HepG2 (cell line): ENCODE data around the gene FGFR4. TPM values are rescaled to one million over a fixed set of nuclear protein-coding genes. Genes with fewer than 3 reads are reported as not detected.

ENCODE experiments used
- CREB3 ChIP-seq: sonication (generic); formaldehyde crosslinking; IDR thresholded peaks from 2 replicates; pipeline ENCODE4 v1.5.0; 2020; ENCODE audit warnings: missing genetic modification reagents
- GZF1 ChIP-seq: sonication (generic); formaldehyde crosslinking; IDR thresholded peaks from 2 replicates; pipeline ENCODE4 v1.5.1; 2020; ENCODE audit warnings: mild to moderate bottlenecking, missing genetic modification reagents
- MED8 ChIP-seq: sonication (generic); formaldehyde crosslinking; IDR thresholded peaks from 2 replicates; pipeline ENCODE4 v1.8.1; 2023; ENCODE audit warnings: mild to moderate bottlenecking, missing genetic modification reagents; ENCODE audit not compliant: insufficient replicate concordance
- MZF1 ChIP-seq: sonication (generic); formaldehyde crosslinking; IDR thresholded peaks from 2 replicates; pipeline ENCODE4 v1.8.1; 2023; ENCODE audit warnings: mild to moderate bottlenecking, missing genetic modification reagents, borderline replicate concordance
- PHF8 ChIP-seq: sonication (generic); formaldehyde crosslinking; IDR thresholded peaks from 2 replicates; pipeline ENCODE4 v1.5.0; 2020; ENCODE audit warnings: missing genetic modification reagents
- POGZ ChIP-seq: sonication (generic); formaldehyde crosslinking; IDR thresholded peaks from 2 replicates; pipeline ENCODE4 v1.4.0; 2020; ENCODE audit warnings: mild to moderate bottlenecking, missing genetic modification reagents
- RXRB ChIP-seq: IDR thresholded peaks from 2 replicates; pipeline ENCODE4 v1.6.1; 2016; ENCODE audit warnings: borderline replicate concordance, missing genetic modification reagents, missing compliant biosample characterization
- SAP130 ChIP-seq: IDR thresholded peaks from 2 replicates; pipeline ENCODE4 v1.6.1; 2016; ENCODE audit warnings: low read depth
- ZBTB21 ChIP-seq: sonication (generic); formaldehyde crosslinking; IDR thresholded peaks from 2 replicates; pipeline ENCODE4 v1.4.0; 2020; ENCODE audit warnings: missing genetic modification reagents
- ZBTB25 ChIP-seq: IDR thresholded peaks from 2 replicates; pipeline ENCODE4 v1.6.1; 2018; ENCODE audit warnings: missing genetic modification reagents
- ZFAT ChIP-seq: sonication (generic); formaldehyde crosslinking; conservative IDR thresholded peaks from 2 replicates; pipeline ENCODE4 v1.8.1; 2023; ENCODE audit warnings: missing genetic modification reagents, inconsistent platforms
- ZFX ChIP-seq: sonication (generic); formaldehyde crosslinking; IDR thresholded peaks from 2 replicates; pipeline ENCODE4 v1.4.0; 2020; ENCODE audit warnings: mild to moderate bottlenecking, low read depth, missing genetic modification reagents, moderate library complexity
- ZFY ChIP-seq: sonication (generic); formaldehyde crosslinking; IDR thresholded peaks from 2 replicates; pipeline ENCODE4 v1.4.0; 2020; ENCODE audit warnings: missing genetic modification reagents
- ZFYVE20 ChIP-seq: sonication (generic); formaldehyde crosslinking; IDR thresholded peaks from 2 replicates; pipeline ENCODE4 v1.8.0; 2023; ENCODE audit warnings: low read depth, mild to moderate bottlenecking, moderate library complexity, missing genetic modification reagents, borderline replicate concordance
- ZMAT3 ChIP-seq: sonication (generic); formaldehyde crosslinking; conservative IDR thresholded peaks from 2 replicates; pipeline ENCODE4 v1.7.0; 2021; ENCODE audit warnings: missing genetic modification reagents
- ZNF160 ChIP-seq: sonication (generic); formaldehyde crosslinking; IDR thresholded peaks from 2 replicates; pipeline ENCODE4 v1.8.0; 2022; ENCODE audit warnings: mild to moderate bottlenecking, inconsistent platforms, missing genetic modification reagents
- ZNF282 ChIP-seq: fragments of 450-650 bp; IDR thresholded peaks from 2 replicates; pipeline ENCODE4 v1.6.1; 2018; ENCODE audit not compliant: partially characterized antibody
- ZNF629 ChIP-seq: sonication (generic); formaldehyde crosslinking; conservative IDR thresholded peaks from 2 replicates; pipeline ENCODE4 v1.5.0; 2020; ENCODE audit warnings: missing genetic modification reagents
- ZNF646 ChIP-seq: sonication (generic); formaldehyde crosslinking; IDR thresholded peaks from 2 replicates; pipeline ENCODE4 v1.9.0; 2021; ENCODE audit warnings: mild to moderate bottlenecking, missing genetic modification reagents
- polyA plus RNA-seq, 8 experiments: library from polyadenylated mRNA; depleted of rRNA in 3 of 8; stranded (reverse) in 7 of 8; unstranded in 1 of 8; fragments of >200 nt; fragmentation: Illumina TruSeq in 4 of 8; extraction: Trizol in 4 of 8; gene quantifications; 2 replicates each; pipeline versions ENCODE4 v1.2.1 to v1.2.3, GENCODE V29; 2011 to 2016; ENCODE audit warnings: low read depth in 4 of 8, missing spikeins in 1 of 8, mixed read lengths in 1 of 8; ENCODE audit not compliant: insufficient read depth in 1 of 8
- total RNA-seq, 5 experiments: library from RNA; depleted of rRNA; stranded (reverse); fragments of >200 nt; fragmentation: Illumina TruSeq; extraction: Trizol; gene quantifications; 2 replicates each; pipeline ENCODE4 v1.2.3, GENCODE V29; 2016; ENCODE audit warnings: low read depth in 1 of 5
- TF ChIP-seq, protein P1 (sequence below): sonication (generic); formaldehyde crosslinking; IDR thresholded peaks from 2 replicates; pipeline ENCODE4 v1.8.1; 2023; ENCODE audit warnings: mild to moderate bottlenecking, moderate library complexity, missing genetic modification reagents

The FGFR4 gene
- total and polyA plus RNA-seq, 2 of the 13 experiments (the other 11 are each of a cell fraction or from before 2014, with no cell fraction given): 129 to 219 TPM

- no peak for TF ChIP-seq SAP130 (CRISPR knock-in tag)
- no peak for TF ChIP-seq ZMAT3 (CRISPR knock-in tag)
- no peak for TF ChIP-seq RXRB
- no peak for TF ChIP-seq ZNF646 (CRISPR knock-in tag)
- TF ChIP-seq CREB3 (CRISPR knock-in tag): no peak
- TF ChIP-seq PHF8 (CRISPR knock-in tag): peak; percentile 28; the same call in 1 of the 2 replicates
- no peak for TF ChIP-seq POGZ (CRISPR knock-in tag)
- TF ChIP-seq, protein P1, sequence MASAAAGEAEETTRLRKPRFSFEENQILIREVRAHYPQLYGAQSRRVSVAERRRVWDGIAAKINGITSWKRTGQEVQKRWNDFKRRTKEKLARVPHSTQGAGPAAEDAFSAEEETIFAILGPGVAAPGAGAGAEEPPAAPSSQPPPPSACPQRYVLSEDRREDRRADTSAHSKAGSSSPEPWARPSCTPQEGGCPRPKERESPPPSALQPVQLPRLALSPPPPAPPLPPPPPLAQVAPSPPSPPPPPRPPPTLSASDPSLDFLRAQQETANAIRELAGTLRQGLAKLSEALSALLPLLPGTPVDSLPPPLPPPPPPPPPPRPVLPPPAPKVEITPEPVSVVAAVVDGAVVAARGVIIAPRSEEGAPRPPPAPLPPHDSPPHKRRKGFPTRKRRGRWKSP: peak; percentile 99
- TF ChIP-seq MED8 (CRISPR knock-in tag): no peak
- TF ChIP-seq ZNF629: no peak
- no peak for TF ChIP-seq ZNF282
- no peak for TF ChIP-seq ZFAT (CRISPR knock-in tag)
- no peak for TF ChIP-seq ZNF160 (CRISPR knock-in tag)
- TF ChIP-seq ZFY: peak; percentile 37; the same call in 1 of the 2 replicates
- no peak for TF ChIP-seq GZF1 (CRISPR knock-in tag)
- TF ChIP-seq MZF1: no peak
- TF ChIP-seq ZBTB21: no peak
- no peak for TF ChIP-seq ZBTB25
- no peak for TF ChIP-seq ZFYVE20 (CRISPR knock-in tag)
- TF ChIP-seq ZFX (CRISPR knock-in tag): peak; percentile 46
Measured at GRCh38 chr5:177133853-177134696, 47.4 kb downstream of the FGFR4 start (continued).
